HCT116 (cell line): ENCODE results near the gene CIROP. TPM values are rescaled to one million over a fixed set of nuclear protein-coding genes. Genes with fewer than 3 reads are reported as not detected.

ENCODE experiments used
- ATAC-seq: fragments of 200-7000 bp; cut with Tn5 transposase; 2 replicates; pipeline ENCODE4 v1.9.1; 2020; ENCODE audit warnings: mild to moderate bottlenecking, moderate library complexity
- BruUV-seq: library from RNA; stranded (reverse); fragments of 400-500 nt; replicated peaks from 2 replicates; lab custom pipeline; 2021; lab: Mats Ljungman, UMichigan
- CTCF ChIA-PET: fragments of 300-600 bp; sonication (Branson Sonifier 250); formaldehyde crosslinking; loops from one replicate; lab custom pipeline; 2021; ENCODE audit warnings: antibody characterized with exemption; lab: Charles Lee
- POLR2A ChIA-PET: fragments of 300-600, 350-600 bp; sonication (Branson Sonifier 250); formaldehyde crosslinking; loops from one replicate; lab custom pipeline; 2021; ENCODE audit warnings: antibody characterized with exemption; lab: Charles Lee
- RAD21 ChIA-PET, 2 experiments: fragments of 300-600 bp; sonication (Branson Sonifier 250); formaldehyde crosslinking; loops; one replicate each; lab custom pipeline; 2023; ENCODE audit warnings: low total read pairs in 2 of 2; ENCODE audit not compliant: uncharacterized antibody in 2 of 2, unreplicated experiment in 2 of 2, low non-redundant PET in 1 of 2; lab: Charles Lee
- DNase-seq: peaks from one replicate; pipeline ENCODE4 v3.0.0-alpha.2; 2010; ENCODE audit warnings: low read depth, low spot score
- H2AFZ ChIP-seq: fragments of 200-600 bp; shearing (Covaris generic), sonication (generic); 2 replicates; pipeline ENCODE4 v1.6.1; 2017; ENCODE audit warnings: low read depth, mixed run types, mixed read lengths, antibody characterized with exemption, low read length; ENCODE audit not compliant: poor library complexity, severe bottlenecking
- H3K27ac ChIP-seq: 2 replicates; pipeline ENCODE4 v1.5.1; 2012; ENCODE audit warnings: low read depth, low read length
- H3K27me3 ChIP-seq: fragments of 200-600 bp; sonication (generic); 2 replicates; pipeline ENCODE4 v1.6.1; 2016; ENCODE audit warnings: mixed run types, low read length, mixed read lengths; ENCODE audit not compliant: insufficient read depth
- H3K36me3 ChIP-seq, 2 experiments: fragments of 200-500 bp in 1 of 2; fragments of 200-600 bp in 1 of 2; sonication (Bioruptor generic) in 1 of 2; sonication (generic) in 1 of 2; 2 replicates each; pipeline versions ENCODE4 v1.5.1 to v1.6.1; 2014 to 2016; ENCODE audit warnings: low read length in 2 of 2, inconsistent platforms in 1 of 2, mixed read lengths in 1 of 2, mixed run types in 1 of 2; ENCODE audit not compliant: insufficient read depth in 2 of 2, control insufficient read depth in 1 of 2
- H3K4me1 ChIP-seq, 2 experiments: fragments of 200-600 bp in 1 of 2; sonication (generic) in 1 of 2; 2 replicates each; pipeline versions ENCODE4 v1.5.1 to v1.6.1; 2012 to 2017; ENCODE audit warnings: low read length in 2 of 2, inconsistent platforms in 1 of 2, mild to moderate bottlenecking in 1 of 2, mixed read lengths in 1 of 2, mixed run types in 1 of 2, moderate library complexity in 1 of 2; ENCODE audit not compliant: insufficient read depth in 2 of 2, control insufficient read depth in 1 of 2
- H3K4me2 ChIP-seq: fragments of 200-600 bp; sonication (generic); 2 replicates; pipeline ENCODE4 v1.6.1; 2017; ENCODE audit warnings: mixed run types, low read length, mixed read lengths
- H3K4me3 ChIP-seq, 2 experiments: fragments of 200-600 bp in 1 of 2; sonication (generic) in 1 of 2; replicated peaks in 1 of 2; 2 replicates each; pipeline ENCODE4 v1.5.1; 2011 to 2016; ENCODE audit warnings: low read length in 2 of 2, control low read depth in 1 of 2, low read depth in 1 of 2, mild to moderate bottlenecking in 1 of 2, mixed read lengths in 1 of 2, mixed run types in 1 of 2
- H3K79me2 ChIP-seq: fragments of 200-600 bp; sonication (generic); 2 replicates; pipeline ENCODE4 v1.6.1; 2017; ENCODE audit warnings: mild to moderate bottlenecking, mixed run types, low read length, moderate library complexity, mixed read lengths; ENCODE audit not compliant: insufficient read depth
- H3K9ac ChIP-seq: fragments of 200-600 bp; sonication (generic); 2 replicates; pipeline ENCODE4 v1.6.1; 2016; ENCODE audit warnings: low read length, mixed read lengths
- H3K9me2 ChIP-seq: fragments of 200-600 bp; sonication (generic), shearing (Covaris generic); 2 replicates; pipeline ENCODE4 v1.6.1; 2017; ENCODE audit warnings: mixed run types, mild to moderate bottlenecking, moderate library complexity; ENCODE audit not compliant: insufficient read depth
- H3K9me3 ChIP-seq, 2 experiments: fragments of 200-500 bp in 1 of 2; fragments of 200-600 bp in 1 of 2; sonication (Bioruptor generic) in 1 of 2; sonication (generic) in 1 of 2; 2 replicates each; pipeline ENCODE4 v1.6.1; 2014 to 2017; ENCODE audit warnings: low read length in 2 of 2, mixed read lengths in 2 of 2, inconsistent platforms in 1 of 2, low read depth in 1 of 2, mild to moderate bottlenecking in 1 of 2, mixed run types in 1 of 2, moderate library complexity in 1 of 2; ENCODE audit not compliant: control insufficient read depth in 1 of 2, insufficient read depth in 1 of 2
- H4K20me1 ChIP-seq: fragments of 200-600 bp; sonication (generic), shearing (Covaris generic); 2 replicates; pipeline ENCODE4 v1.6.1; 2017; ENCODE audit warnings: mixed run types, mild to moderate bottlenecking, moderate library complexity; ENCODE audit not compliant: insufficient read depth
- CEBPB ChIP-seq: IDR thresholded peaks from 2 replicates; pipeline ENCODE4 v1.6.1; 2012; ENCODE audit warnings: low read depth
- ELF1 ChIP-seq: IDR thresholded peaks from 2 replicates; pipeline ENCODE4 v1.6.1; 2012; ENCODE audit warnings: low read depth, borderline replicate concordance
- EZH2phosphoT487 ChIP-seq: fragments of 200-600 bp; IDR thresholded peaks from 2 replicates; pipeline ENCODE4 v1.6.1; 2018; ENCODE audit warnings: antibody characterized with exemption, borderline replicate concordance
- FOSL1 ChIP-seq: IDR thresholded peaks from 2 replicates; pipeline ENCODE4 v1.6.1; 2012; ENCODE audit warnings: low read depth
- POLR2A ChIP-seq: IDR thresholded peaks from 2 replicates; pipeline ENCODE4 v1.7.0; 2011; ENCODE audit warnings: borderline replicate concordance; ENCODE audit not compliant: insufficient read depth, insufficient read length; ENCODE audit errors: extremely low read depth
- RAD21 ChIP-seq: IDR thresholded peaks from 2 replicates; pipeline ENCODE4 v1.6.1; 2012; ENCODE audit warnings: low read depth, mild to moderate bottlenecking
- SIN3A ChIP-seq: IDR thresholded peaks from 2 replicates; pipeline ENCODE4 v1.6.1; 2012; ENCODE audit warnings: low read depth
- SRF ChIP-seq: IDR thresholded peaks from 2 replicates; pipeline ENCODE4 v1.6.1; 2012; ENCODE audit warnings: low read depth
- TCF7L2 ChIP-seq: IDR thresholded peaks from 2 replicates; pipeline ENCODE4 v1.7.0; 2011; ENCODE audit warnings: borderline replicate concordance, inconsistent platforms; ENCODE audit not compliant: insufficient read depth, insufficient read length; ENCODE audit errors: extremely low read depth
- ZFX ChIP-seq: fragments of 450-650 bp; IDR thresholded peaks from 2 replicates; pipeline ENCODE4 v1.6.1; 2017
- intact Hi-C: fragments of 100-400 bp; cut with micrococcal nuclease; formaldehyde crosslinking; loops from 2 replicates; pipeline ENCODE4 v1.10.0; 2022
- total RNA-seq: library from RNA; stranded (reverse); gene quantifications from one replicate; pipeline ENCODE4 v1.2.1, GENCODE V29; 2021; ENCODE audit not compliant: unreplicated experiment
- TF ChIP-seq, protein P1 (sequence below): IDR thresholded peaks from 2 replicates; pipeline ENCODE4 v1.6.1; 2011; ENCODE audit warnings: mild to moderate bottlenecking, low read length, moderate library complexity; ENCODE audit not compliant: insufficient replicate concordance; ENCODE audit errors: extremely low read depth
- TF ChIP-seq, protein P2 (sequence below): IDR thresholded peaks from 2 replicates; pipeline ENCODE4 v1.6.1; 2012
- TF ChIP-seq, protein P3 (sequence below): IDR thresholded peaks from 2 replicates; pipeline ENCODE4 v1.6.1; 2012; ENCODE audit warnings: low read depth
- TF ChIP-seq, protein P4 (sequence below): IDR thresholded peaks from 2 replicates; pipeline ENCODE4 v1.6.1; 2012

The CIROP gene
- total RNA-seq, 1 experiment from 2014 or later: not detected

DNA sequence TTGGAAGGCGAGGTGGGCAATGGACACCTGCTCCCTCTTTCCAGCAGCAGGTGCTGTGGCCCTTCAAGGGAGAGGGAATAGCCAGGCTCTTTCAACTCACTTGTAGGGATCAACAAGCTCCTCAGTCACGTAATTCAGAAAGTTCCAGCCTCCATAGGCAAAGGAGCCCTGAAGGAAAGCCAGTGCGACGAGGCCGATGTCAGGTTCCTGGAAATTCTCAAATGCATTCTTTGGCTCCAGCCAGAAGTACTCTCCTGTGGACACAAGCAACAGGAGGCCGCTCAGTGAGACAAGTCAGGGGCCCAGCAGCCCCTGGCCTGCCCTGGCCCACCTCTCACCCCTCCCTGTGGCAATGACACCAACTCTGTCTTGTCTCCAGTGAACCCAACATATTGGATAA lies 35.6 kb upstream of the CIROP start:
- no TSS peak for BruUV-seq
- DNase-seq: no peak
- no peak overlapping the region for H3K4me3 ChIP-seq
- H3K36me3 ChIP-seq: no peaks in the 10 kb centered on the region
- H3K27me3 ChIP-seq: no peaks in the 10 kb centered on the region
- TF ChIP-seq TCF7L2 (no peak), ELF1 (no peak), POLR2A (no peak), RAD21 (no peak), FOSL1 (no peak), EZH2phosphoT487 (no peak)
- TF ChIP-seq, protein P1, sequence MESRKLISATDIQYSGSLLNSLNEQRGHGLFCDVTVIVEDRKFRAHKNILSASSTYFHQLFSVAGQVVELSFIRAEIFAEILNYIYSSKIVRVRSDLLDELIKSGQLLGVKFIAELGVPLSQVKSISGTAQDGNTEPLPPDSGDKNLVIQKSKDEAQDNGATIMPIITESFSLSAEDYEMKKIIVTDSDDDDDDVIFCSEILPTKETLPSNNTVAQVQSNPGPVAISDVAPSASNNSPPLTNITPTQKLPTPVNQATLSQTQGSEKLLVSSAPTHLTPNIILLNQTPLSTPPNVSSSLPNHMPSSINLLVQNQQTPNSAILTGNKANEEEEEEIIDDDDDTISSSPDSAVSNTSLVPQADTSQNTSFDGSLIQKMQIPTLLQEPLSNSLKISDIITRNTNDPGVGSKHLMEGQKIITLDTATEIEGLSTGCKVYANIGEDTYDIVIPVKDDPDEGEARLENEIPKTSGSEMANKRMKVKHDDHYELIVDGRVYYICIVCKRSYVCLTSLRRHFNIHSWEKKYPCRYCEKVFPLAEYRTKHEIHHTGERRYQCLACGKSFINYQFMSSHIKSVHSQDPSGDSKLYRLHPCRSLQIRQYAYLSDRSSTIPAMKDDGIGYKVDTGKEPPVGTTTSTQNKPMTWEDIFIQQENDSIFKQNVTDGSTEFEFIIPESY: no peak
- TF ChIP-seq, protein P2, sequence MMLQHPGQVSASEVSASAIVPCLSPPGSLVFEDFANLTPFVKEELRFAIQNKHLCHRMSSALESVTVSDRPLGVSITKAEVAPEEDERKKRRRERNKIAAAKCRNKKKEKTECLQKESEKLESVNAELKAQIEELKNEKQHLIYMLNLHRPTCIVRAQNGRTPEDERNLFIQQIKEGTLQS: no peak
- TF ChIP-seq, all 23 proteins: peak for 0
- ChIA-PET CTCF (no interaction called here), POLR2A (no interaction called here), RAD21 (no interaction called here)
- Histone ChIP-seq H4K20me1 (no peaks in the 10 kb centered on the region), H3K4me1 (peaks cover 0 to 6% of the 10 kb centered on the region in 2 experiments; a peak in 2 of 4 replicates), H3K27ac (no peak overlapping the region), H3K4me2 (no peak overlapping the region), H3K9me2 (no peaks in the 10 kb centered on the region), H3K9me3 (no peaks in the 10 kb centered on the region), H3K79me2 (no peaks in the 10 kb centered on the region), H3K9ac (no peak overlapping the region), H2AFZ (no peak overlapping the region)
- ATAC-seq: no peak
- intact Hi-C loops: no loop called here

DNA sequence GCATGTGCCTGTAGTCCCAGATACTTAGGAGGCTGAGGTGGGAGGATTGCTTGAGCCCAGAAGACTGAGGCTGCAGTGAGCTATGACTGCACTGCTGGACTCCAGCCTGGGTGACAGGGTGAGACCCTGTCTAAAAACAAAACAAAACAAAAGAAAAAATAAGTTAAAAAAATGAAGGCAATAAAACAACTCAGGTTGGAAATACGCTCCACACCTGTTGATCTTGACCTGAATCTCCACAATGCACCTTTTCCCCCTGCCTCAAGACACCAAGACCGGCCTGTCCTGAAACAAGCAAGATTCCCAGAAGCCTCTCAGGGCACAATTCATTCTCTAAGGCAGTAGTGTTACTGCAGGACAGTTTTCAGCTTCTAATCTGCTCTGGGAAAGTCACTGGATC lies 35.1 kb upstream of the CIROP start:
- Histone ChIP-seq H4K20me1 (no peaks in the 10 kb centered on the region), H3K27ac (no peak overlapping the region), H3K4me3 (no peak overlapping the region), H2AFZ (no peak overlapping the region), H3K79me2 (no peaks in the 10 kb centered on the region), H3K36me3 (no peaks in the 10 kb centered on the region), H3K9ac (no peak overlapping the region), H3K27me3 (no peaks in the 10 kb centered on the region), H3K4me2 (no peak overlapping the region), H3K9me3 (no peaks in the 10 kb centered on the region), H3K9me2 (no peaks in the 10 kb centered on the region), H3K4me1 (peaks cover 0 to 6% of the 10 kb centered on the region in 2 experiments; a peak in 2 of 4 replicates)
- no peak for TF ChIP-seq ZFX
- TF ChIP-seq TCF7L2: no peak
- TF ChIP-seq SRF: no peak
- TF ChIP-seq ELF1: no peak
- TF ChIP-seq, protein P3, sequence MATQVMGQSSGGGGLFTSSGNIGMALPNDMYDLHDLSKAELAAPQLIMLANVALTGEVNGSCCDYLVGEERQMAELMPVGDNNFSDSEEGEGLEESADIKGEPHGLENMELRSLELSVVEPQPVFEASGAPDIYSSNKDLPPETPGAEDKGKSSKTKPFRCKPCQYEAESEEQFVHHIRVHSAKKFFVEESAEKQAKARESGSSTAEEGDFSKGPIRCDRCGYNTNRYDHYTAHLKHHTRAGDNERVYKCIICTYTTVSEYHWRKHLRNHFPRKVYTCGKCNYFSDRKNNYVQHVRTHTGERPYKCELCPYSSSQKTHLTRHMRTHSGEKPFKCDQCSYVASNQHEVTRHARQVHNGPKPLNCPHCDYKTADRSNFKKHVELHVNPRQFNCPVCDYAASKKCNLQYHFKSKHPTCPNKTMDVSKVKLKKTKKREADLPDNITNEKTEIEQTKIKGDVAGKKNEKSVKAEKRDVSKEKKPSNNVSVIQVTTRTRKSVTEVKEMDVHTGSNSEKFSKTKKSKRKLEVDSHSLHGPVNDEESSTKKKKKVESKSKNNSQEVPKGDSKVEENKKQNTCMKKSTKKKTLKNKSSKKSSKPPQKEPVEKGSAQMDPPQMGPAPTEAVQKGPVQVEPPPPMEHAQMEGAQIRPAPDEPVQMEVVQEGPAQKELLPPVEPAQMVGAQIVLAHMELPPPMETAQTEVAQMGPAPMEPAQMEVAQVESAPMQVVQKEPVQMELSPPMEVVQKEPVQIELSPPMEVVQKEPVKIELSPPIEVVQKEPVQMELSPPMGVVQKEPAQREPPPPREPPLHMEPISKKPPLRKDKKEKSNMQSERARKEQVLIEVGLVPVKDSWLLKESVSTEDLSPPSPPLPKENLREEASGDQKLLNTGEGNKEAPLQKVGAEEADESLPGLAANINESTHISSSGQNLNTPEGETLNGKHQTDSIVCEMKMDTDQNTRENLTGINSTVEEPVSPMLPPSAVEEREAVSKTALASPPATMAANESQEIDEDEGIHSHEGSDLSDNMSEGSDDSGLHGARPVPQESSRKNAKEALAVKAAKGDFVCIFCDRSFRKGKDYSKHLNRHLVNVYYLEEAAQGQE: no peak
- no peak for TF ChIP-seq CEBPB
- no peak for TF ChIP-seq SIN3A
- TF ChIP-seq, protein P4, sequence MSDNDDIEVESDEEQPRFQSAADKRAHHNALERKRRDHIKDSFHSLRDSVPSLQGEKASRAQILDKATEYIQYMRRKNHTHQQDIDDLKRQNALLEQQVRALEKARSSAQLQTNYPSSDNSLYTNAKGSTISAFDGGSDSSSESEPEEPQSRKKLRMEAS: no peak
- no peak for TF ChIP-seq EZH2phosphoT487
- intact Hi-C loops: no loop called here
- DNase-seq: no peak
- POLR2A ChIA-PET: no interaction called here
- RAD21 ChIA-PET: no interaction called here
- CTCF ChIA-PET: no interaction called here
- no TSS peak for BruUV-seq
- ATAC-seq: no peak
